Astrocyte (in vitro differentiated cells and primary cell): ENCODE results near the gene ZNF554. TPM values are rescaled to one million over a fixed set of nuclear protein-coding genes. Genes with fewer than 3 reads are reported as not detected.

Experiments used
- DNase-seq: peaks from one replicate; pipeline ENCODE4 v3.0.0-alpha.2; 2010; ENCODE audit warnings: low read depth
- FAIRE-seq: peaks from 2 replicates; lab custom pipeline; 2011; peaks lifted over from hg19 to GRCh38; lab: Jason Lieb, UNC
- H2AFZ ChIP-seq: 2 replicates; pipeline ENCODE4 v1.6.0; 2012; ENCODE audit warnings: low read depth, low read length, inconsistent platforms
- H3K27ac ChIP-seq: 2 replicates; pipeline ENCODE4 v1.5.1; 2011; ENCODE audit warnings: low read depth, low read length, inconsistent platforms
- H3K27me3 ChIP-seq: 2 replicates; pipeline ENCODE4 v1.6.0; 2011; ENCODE audit warnings: low read length, inconsistent platforms; ENCODE audit not compliant: insufficient read depth
- H3K36me3 ChIP-seq: 2 replicates; pipeline ENCODE4 v1.5.1; 2011; ENCODE audit warnings: low read length, inconsistent platforms; ENCODE audit not compliant: insufficient read depth
- H3K4me1 ChIP-seq: 2 replicates; pipeline ENCODE4 v1.5.1; 2011; ENCODE audit warnings: low read length, inconsistent platforms; ENCODE audit not compliant: insufficient read depth
- H3K4me2 ChIP-seq: 2 replicates; pipeline ENCODE4 v1.6.0; 2012; ENCODE audit warnings: low read length, inconsistent platforms
- H3K4me3 ChIP-seq: 2 replicates; pipeline ENCODE4 v1.5.1; 2011; ENCODE audit warnings: low read depth, mild to moderate bottlenecking, low read length, inconsistent platforms; ENCODE audit not compliant: insufficient read depth
- H3K79me2 ChIP-seq: 2 replicates; pipeline ENCODE4 v1.6.0; 2012; ENCODE audit warnings: mild to moderate bottlenecking, low read length, inconsistent platforms; ENCODE audit not compliant: insufficient read depth
- H3K9ac ChIP-seq: 2 replicates; pipeline ENCODE4 v1.6.0; 2012; ENCODE audit warnings: mild to moderate bottlenecking, low read length, inconsistent platforms
- H3K9me3 ChIP-seq: 2 replicates; pipeline ENCODE4 v1.5.1; 2012; ENCODE audit warnings: low read depth, mild to moderate bottlenecking, low read length, inconsistent platforms; ENCODE audit not compliant: insufficient read depth
- H4K20me1 ChIP-seq: 2 replicates; pipeline ENCODE4 v1.6.0; 2012; ENCODE audit warnings: low read length, inconsistent platforms; ENCODE audit not compliant: insufficient read depth
- H3K27ac Mint-ChIP-seq: one replicate; pipeline ENCODE4 v1.8.0; 2021; ENCODE audit warnings: mild to moderate bottlenecking, mixed read lengths; ENCODE audit not compliant: unreplicated experiment
- H3K27me3 Mint-ChIP-seq: one replicate; pipeline ENCODE4 v1.8.0; 2021; ENCODE audit warnings: low read depth, mixed read lengths; ENCODE audit not compliant: unreplicated experiment
- H3K36me3 Mint-ChIP-seq: one replicate; pipeline ENCODE4 v1.8.0; 2021; ENCODE audit warnings: low read depth, mixed read lengths; ENCODE audit not compliant: unreplicated experiment
- H3K4me1 Mint-ChIP-seq: one replicate; pipeline ENCODE4 v1.8.0; 2021; ENCODE audit warnings: low read depth, mixed read lengths; ENCODE audit not compliant: unreplicated experiment
- H3K4me3 Mint-ChIP-seq: one replicate; pipeline ENCODE4 v1.8.0; 2021; ENCODE audit warnings: mild to moderate bottlenecking, moderate library complexity, mixed read lengths; ENCODE audit not compliant: unreplicated experiment
- H3K9me3 Mint-ChIP-seq: one replicate; pipeline ENCODE4 v1.8.0; 2021; ENCODE audit warnings: mild to moderate bottlenecking, mixed read lengths; ENCODE audit not compliant: unreplicated experiment
- EZH2 ChIP-seq: IDR thresholded peaks from 2 replicates; pipeline ENCODE4 v1.6.1; 2012; ENCODE audit warnings: mild to moderate bottlenecking, low read length, inconsistent platforms; ENCODE audit not compliant: insufficient read depth
- total RNA-seq: library from RNA; stranded (reverse); gene quantifications from 2 replicates; pipeline ENCODE4 v1.2.1, GENCODE V29; 2021
- TF ChIP-seq, protein P1 (sequence below): IDR thresholded peaks from 2 replicates; pipeline ENCODE4 v1.5.1; 2011; ENCODE audit warnings: low read depth, mild to moderate bottlenecking, inconsistent platforms, low read length, moderate library complexity; ENCODE audit not compliant: insufficient read depth

Gene ZNF554
- total RNA-seq, 1 donor from 2014 or later, result 3.1 TPM

DNA sequence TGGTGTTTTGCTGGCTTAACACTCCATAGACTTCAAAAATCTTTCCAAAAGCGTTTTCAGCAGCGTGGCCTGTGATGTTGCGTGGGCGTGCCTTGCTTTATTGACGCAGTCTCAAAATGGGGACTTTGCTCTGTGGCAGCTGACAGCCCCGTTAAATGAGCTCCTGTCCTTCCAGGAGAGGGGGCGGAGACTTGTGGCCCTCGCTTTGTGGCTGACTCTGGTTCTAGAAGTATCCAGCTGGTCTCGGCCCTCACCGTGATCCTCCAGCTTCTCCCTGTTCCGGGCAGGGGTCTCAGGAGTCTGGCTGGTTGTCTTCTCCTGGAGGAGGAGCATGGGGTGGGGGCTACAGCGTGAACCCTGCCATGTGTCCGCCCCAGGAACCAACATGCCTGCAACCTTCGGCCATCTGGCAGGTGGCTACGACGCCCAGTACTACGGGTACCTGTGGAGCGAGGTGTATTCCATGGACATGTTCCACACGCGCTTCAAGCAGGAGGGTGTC, 8.4 kb upstream of the ZNF554 start:
- H3K4me3 ChIP-seq, result no peak overlapping the region
- Mint-ChIP-seq H3K27me3 (no peaks in the 10 kb centered on the region), H3K27ac (no peak overlapping the region), H3K4me3 (no peak overlapping the region), H3K36me3 (peaks cover 11% of the 10 kb centered on the region), H3K9me3 (no peaks in the 10 kb centered on the region), H3K4me1 (no peaks in the 10 kb centered on the region)
- FAIRE-seq (no peak), DNase-seq (no peak)
- no peaks in the 10 kb centered on the region for H3K79me2 ChIP-seq
- H3K4me2 ChIP-seq, result no peak overlapping the region
- no peaks in the 10 kb centered on the region for H4K20me1 ChIP-seq
- TF ChIP-seq, protein P1, sequence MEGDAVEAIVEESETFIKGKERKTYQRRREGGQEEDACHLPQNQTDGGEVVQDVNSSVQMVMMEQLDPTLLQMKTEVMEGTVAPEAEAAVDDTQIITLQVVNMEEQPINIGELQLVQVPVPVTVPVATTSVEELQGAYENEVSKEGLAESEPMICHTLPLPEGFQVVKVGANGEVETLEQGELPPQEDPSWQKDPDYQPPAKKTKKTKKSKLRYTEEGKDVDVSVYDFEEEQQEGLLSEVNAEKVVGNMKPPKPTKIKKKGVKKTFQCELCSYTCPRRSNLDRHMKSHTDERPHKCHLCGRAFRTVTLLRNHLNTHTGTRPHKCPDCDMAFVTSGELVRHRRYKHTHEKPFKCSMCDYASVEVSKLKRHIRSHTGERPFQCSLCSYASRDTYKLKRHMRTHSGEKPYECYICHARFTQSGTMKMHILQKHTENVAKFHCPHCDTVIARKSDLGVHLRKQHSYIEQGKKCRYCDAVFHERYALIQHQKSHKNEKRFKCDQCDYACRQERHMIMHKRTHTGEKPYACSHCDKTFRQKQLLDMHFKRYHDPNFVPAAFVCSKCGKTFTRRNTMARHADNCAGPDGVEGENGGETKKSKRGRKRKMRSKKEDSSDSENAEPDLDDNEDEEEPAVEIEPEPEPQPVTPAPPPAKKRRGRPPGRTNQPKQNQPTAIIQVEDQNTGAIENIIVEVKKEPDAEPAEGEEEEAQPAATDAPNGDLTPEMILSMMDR, result no peak
- TF ChIP-seq EZH2, result no peak
- no peaks in the 10 kb centered on the region for H3K27me3 ChIP-seq
- H3K9me3 ChIP-seq, result no peaks in the 10 kb centered on the region
- H3K27ac ChIP-seq, result no peak overlapping the region
- H2AFZ ChIP-seq, result no peak overlapping the region
- no peak overlapping the region for H3K9ac ChIP-seq
- no peaks in the 10 kb centered on the region for H3K4me1 ChIP-seq
- peaks cover 2% of the 10 kb centered on the region for H3K36me3 ChIP-seq

DNA sequence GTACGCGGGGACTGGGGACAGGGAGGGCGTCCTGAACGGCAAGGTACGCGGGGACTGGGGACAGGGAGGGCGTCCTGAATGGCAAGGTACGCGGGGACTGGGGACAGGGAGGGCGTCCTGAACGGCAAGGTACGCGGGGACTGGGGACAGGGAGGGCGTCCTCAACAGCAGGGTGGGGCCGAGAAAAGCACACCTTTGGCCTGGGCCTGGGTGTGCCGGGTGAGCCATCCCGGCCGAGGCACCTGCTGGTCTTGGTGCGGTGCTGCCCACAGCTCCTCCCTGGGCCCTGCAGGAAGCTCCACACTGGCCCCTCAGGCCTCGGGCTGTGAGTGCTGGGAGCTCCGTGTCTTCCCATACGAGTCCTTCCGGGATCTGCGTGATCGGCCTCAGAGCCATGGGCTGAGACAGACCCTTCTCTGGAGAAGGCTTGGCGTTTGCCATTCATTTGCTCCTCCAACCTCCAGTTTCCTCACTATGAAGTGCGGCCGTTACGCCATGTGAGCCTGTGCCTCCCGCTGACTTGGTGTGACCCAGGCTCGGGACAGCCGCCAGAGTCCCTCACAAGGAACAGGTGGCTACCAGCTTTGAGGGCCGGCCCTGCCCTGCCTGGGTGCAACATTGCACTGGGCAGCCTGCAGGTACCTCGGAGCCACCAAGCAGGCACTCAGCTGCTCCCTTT, 7.8 kb upstream of the ZNF554 start:
- no peaks in the 10 kb centered on the region for H3K79me2 ChIP-seq
- no peak overlapping the region for H3K4me3 Mint-ChIP-seq
- no peaks in the 10 kb centered on the region for H4K20me1 ChIP-seq
- DNase-seq (no peak), FAIRE-seq (no peak)
- H3K4me3 ChIP-seq, result no peak overlapping the region
- no peak overlapping the region for H3K9ac ChIP-seq
- H3K27me3 ChIP-seq, result no peaks in the 10 kb centered on the region
- no peak overlapping the region for H2AFZ ChIP-seq
- H3K36me3 Mint-ChIP-seq, result peaks cover 11% of the 10 kb centered on the region
- H3K4me1 Mint-ChIP-seq, result no peaks in the 10 kb centered on the region
- no peak overlapping the region for H3K27ac Mint-ChIP-seq
- no peaks in the 10 kb centered on the region for H3K4me1 ChIP-seq
- no peak overlapping the region for H3K4me2 ChIP-seq
- H3K9me3 ChIP-seq, result no peaks in the 10 kb centered on the region
- no peaks in the 10 kb centered on the region for H3K27me3 Mint-ChIP-seq
- H3K9me3 Mint-ChIP-seq, result no peaks in the 10 kb centered on the region
- TF ChIP-seq, protein P1, result no peak
- no peak for TF ChIP-seq EZH2
- no peak overlapping the region for H3K27ac ChIP-seq
- H3K36me3 ChIP-seq, result no peaks in the 10 kb centered on the region
